ENCODE data around the gene FAM240A.

- TF ChIP-seq POLR2A (IDR thresholded peaks at IDR 0.05) (no peak), CTCF (IDR thresholded peaks at IDR 0.05) (no peak), POLR2AphosphoS5 (IDR thresholded peaks at IDR 0.05) (no peak)
These were observed 52.1 kb downstream of the FAM240A start for GRCh38 chr3:46664188-46664970.
